ENCODE results near the gene TRIM43.
"Not testable (repeated sequence)": the region's sequence is repeated elsewhere in the genome, so short reads cannot be mapped to it uniquely, and the experiment has no call there.

TRIM43 gene

DNA sequence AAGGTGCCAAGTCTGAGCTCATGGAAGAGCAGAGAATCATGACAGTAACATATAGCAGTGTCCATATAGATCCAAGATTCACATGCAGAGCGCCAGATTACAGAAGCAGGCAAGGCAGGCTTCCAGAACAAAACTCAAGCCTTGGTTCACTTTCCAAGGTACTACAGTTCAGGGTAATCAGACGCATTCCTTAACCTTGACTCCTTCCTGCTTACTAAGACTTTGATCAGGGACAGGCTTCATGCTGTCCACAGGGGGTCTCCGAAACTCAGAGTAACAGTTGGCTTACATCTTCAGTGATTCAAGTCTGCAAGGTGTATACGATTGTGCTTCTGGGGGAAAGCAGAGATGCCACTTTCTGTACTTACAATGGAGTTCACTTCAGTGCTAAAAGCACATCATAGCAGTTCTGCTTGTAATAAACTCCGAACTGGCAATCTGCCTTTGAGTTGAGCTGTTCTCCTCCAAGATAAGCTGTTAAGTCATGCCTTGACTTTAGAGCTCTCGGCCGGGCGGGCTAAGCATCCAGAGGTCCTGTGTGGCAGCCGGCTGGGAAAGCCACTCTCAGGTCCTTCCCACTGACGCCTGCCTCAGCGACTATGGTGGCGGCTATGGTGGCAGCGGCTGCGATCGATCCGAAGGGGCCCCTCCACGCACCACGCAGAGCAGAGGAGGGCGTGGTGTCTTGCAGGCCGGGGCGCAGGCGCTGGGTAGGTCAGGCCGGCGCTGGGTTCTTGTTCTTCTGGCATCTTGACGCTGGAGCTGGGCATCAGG, 48.9 kb downstream of the TRIM43 start:
- not testable (repeated sequence) for H3K9me3 ChIP-seq (ENCODE audit: control insufficient read depth in 1 of 2, low read length in 2 of 2); H3K4me1 ChIP-seq (ENCODE audit: control insufficient read depth in 1 of 2, insufficient read depth in 2 of 2, low read length in 2 of 2); H3K4me3 ChIP-seq (ENCODE audit: low read depth in 1 of 2, low read length in 2 of 2); H3K9ac ChIP-seq (ENCODE audit: low read depth in 1 of 2, low read length in 2 of 2); H3K27ac ChIP-seq (ENCODE audit: low read depth, low read length); H3K36me3 ChIP-seq (ENCODE audit: control insufficient read depth in 1 of 2, insufficient read depth in 2 of 2, low read length in 2 of 2); H3K27me3 ChIP-seq (ENCODE audit: control insufficient read depth in 1 of 2, insufficient read depth in 2 of 2, low read length in 2 of 2)

DNA sequence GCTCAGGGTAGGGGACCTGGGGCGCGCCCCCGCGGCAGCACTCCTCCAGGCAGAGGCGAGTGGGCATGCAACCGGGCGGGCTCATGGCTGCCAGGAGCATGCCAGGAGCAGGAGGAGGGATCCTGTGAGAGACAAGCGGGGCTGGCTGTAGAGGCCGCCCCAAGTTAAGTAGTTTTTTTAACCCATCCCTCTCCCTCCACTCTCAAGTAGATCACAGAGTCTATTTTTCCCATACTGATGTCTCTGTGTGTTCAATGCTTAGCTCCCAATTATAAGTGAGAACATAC, 49.4 kb downstream of the TRIM43 start:
- not testable (repeated sequence) for H3K4me3 ChIP-seq (ENCODE audit: low read depth in 1 of 2, low read length in 2 of 2); H3K27me3 ChIP-seq (ENCODE audit: control insufficient read depth in 1 of 2, insufficient read depth in 2 of 2, low read length in 2 of 2); H3K27ac ChIP-seq (ENCODE audit: low read depth, low read length); H3K9me3 ChIP-seq (ENCODE audit: control insufficient read depth in 1 of 2, low read length in 2 of 2); H3K9ac ChIP-seq (ENCODE audit: low read depth in 1 of 2, low read length in 2 of 2); H3K4me1 ChIP-seq (ENCODE audit: control insufficient read depth in 1 of 2, insufficient read depth in 2 of 2, low read length in 2 of 2); H3K36me3 ChIP-seq (ENCODE audit: control insufficient read depth in 1 of 2, insufficient read depth in 2 of 2, low read length in 2 of 2)

DNA sequence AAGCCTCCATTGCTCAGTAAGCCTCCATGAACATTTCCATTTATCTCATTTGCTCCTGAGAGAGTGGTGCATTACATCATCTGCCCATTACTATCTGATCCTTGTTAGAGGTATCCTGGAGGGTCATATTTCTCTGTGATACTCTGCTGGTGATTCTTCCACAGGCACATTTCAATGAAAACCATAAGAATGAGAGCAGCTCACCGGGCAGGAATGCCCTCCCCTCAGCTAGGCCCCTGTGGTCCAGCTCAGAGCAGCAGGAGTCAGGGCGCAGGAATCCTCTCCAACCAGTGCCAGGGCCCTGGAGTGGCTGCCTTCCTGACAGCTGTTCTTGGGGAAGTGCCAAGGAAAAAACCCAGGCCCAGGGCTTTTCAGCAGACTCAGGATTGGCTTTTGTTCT, 50.0 kb downstream of the TRIM43 start:
- not testable (repeated sequence) for H3K9me3 ChIP-seq (ENCODE audit: control insufficient read depth in 1 of 2, low read length in 2 of 2); H3K9ac ChIP-seq (ENCODE audit: low read depth in 1 of 2, low read length in 2 of 2); H3K27me3 ChIP-seq (ENCODE audit: control insufficient read depth in 1 of 2, insufficient read depth in 2 of 2, low read length in 2 of 2); H3K4me1 ChIP-seq (ENCODE audit: control insufficient read depth in 1 of 2, insufficient read depth in 2 of 2, low read length in 2 of 2); H3K27ac ChIP-seq (ENCODE audit: low read depth, low read length); H3K36me3 ChIP-seq (ENCODE audit: control insufficient read depth in 1 of 2, insufficient read depth in 2 of 2, low read length in 2 of 2); H3K4me3 ChIP-seq (ENCODE audit: low read depth in 1 of 2, low read length in 2 of 2)

DNA sequence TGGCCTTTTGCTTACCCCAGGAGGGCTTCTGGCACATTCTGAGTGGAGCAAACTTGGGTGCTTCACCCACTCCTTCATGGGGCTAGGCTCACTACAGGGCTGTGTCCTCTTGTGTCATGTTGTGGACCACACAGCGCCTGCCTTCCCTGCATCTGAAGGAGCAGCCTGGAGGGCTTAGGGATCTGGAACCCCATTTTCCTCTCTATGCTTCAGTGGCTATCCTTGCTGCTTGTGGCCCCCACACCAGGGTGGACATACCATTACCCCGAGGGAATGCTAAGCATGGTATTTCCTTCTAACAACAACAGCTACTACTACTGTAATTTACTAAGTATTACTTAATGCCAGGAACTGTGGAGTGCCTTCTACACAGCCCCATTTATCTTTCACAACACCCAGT, 50.6 kb downstream of the TRIM43 start:
- not testable (repeated sequence) for H3K27me3 ChIP-seq (ENCODE audit: control insufficient read depth in 1 of 2, insufficient read depth in 2 of 2, low read length in 2 of 2); H3K9me3 ChIP-seq (ENCODE audit: control insufficient read depth in 1 of 2, low read length in 2 of 2); H3K4me1 ChIP-seq (ENCODE audit: control insufficient read depth in 1 of 2, insufficient read depth in 2 of 2, low read length in 2 of 2); H3K9ac ChIP-seq (ENCODE audit: low read depth in 1 of 2, low read length in 2 of 2); H3K36me3 ChIP-seq (ENCODE audit: control insufficient read depth in 1 of 2, insufficient read depth in 2 of 2, low read length in 2 of 2); H3K4me3 ChIP-seq (ENCODE audit: low read depth in 1 of 2, low read length in 2 of 2); H3K27ac ChIP-seq (ENCODE audit: low read depth, low read length)

DNA sequence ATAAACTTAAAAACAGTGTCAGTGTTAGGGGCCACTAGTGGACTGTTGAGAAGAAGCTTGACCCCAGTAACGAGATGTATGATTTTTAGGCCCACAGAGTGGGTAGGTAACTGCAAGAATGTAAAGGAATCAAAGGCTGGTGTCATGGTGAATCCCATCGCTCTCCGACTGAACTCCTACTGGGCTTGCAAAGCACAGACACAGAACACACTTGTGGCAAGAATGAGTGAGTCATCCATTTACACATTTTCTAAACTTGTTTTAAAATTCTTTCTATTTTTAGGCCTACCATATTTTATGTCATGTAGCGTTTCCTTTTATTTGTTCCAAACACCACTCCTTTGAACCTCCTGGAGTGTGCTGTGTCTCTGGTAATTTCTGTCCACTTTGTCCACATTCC, 51.1 kb downstream of the TRIM43 start:
- not testable (repeated sequence) for H3K27me3 ChIP-seq (ENCODE audit: control insufficient read depth in 1 of 2, insufficient read depth in 2 of 2, low read length in 2 of 2); H3K4me1 ChIP-seq (ENCODE audit: control insufficient read depth in 1 of 2, insufficient read depth in 2 of 2, low read length in 2 of 2); H3K4me3 ChIP-seq (ENCODE audit: low read depth in 1 of 2, low read length in 2 of 2); H3K9me3 ChIP-seq (ENCODE audit: control insufficient read depth in 1 of 2, low read length in 2 of 2); H3K27ac ChIP-seq (ENCODE audit: low read depth, low read length); H3K9ac ChIP-seq (ENCODE audit: low read depth in 1 of 2, low read length in 2 of 2); H3K36me3 ChIP-seq (ENCODE audit: control insufficient read depth in 1 of 2, insufficient read depth in 2 of 2, low read length in 2 of 2)

DNA sequence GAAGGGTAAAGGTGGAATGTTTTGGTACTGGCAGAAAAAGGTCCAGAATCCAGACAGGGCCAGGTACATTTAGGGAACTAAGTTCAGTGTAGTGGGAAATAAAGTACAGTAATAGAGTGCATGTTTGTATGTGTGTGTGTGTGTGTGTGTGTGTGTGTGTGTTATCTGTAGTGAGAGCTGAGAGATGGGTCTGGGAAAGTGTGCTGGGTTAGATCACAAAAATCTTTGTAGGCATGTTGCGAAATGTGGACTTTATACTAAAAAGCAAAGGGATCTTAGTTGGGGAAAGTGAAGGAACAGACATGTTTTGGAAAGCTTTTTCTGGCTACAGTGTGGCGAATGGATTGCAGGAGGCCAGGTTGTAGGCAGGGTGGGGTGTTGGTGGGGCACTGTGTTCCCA, 53.5 kb downstream of the TRIM43 start:
- H3K27ac ChIP-seq (ENCODE audit: low read depth, low read length); H3K4me3 ChIP-seq (ENCODE audit: low read depth in 1 of 2, low read length in 2 of 2); H3K36me3 ChIP-seq (ENCODE audit: control insufficient read depth in 1 of 2, insufficient read depth in 2 of 2, low read length in 2 of 2); H3K27me3 ChIP-seq (ENCODE audit: control insufficient read depth in 1 of 2, insufficient read depth in 2 of 2, low read length in 2 of 2); H3K9me3 ChIP-seq (ENCODE audit: control insufficient read depth in 1 of 2, low read length in 2 of 2); H3K4me1 ChIP-seq (ENCODE audit: control insufficient read depth in 1 of 2, insufficient read depth in 2 of 2, low read length in 2 of 2); H3K9ac ChIP-seq (ENCODE audit: low read depth in 1 of 2, low read length in 2 of 2): not testable (repeated sequence)

DNA sequence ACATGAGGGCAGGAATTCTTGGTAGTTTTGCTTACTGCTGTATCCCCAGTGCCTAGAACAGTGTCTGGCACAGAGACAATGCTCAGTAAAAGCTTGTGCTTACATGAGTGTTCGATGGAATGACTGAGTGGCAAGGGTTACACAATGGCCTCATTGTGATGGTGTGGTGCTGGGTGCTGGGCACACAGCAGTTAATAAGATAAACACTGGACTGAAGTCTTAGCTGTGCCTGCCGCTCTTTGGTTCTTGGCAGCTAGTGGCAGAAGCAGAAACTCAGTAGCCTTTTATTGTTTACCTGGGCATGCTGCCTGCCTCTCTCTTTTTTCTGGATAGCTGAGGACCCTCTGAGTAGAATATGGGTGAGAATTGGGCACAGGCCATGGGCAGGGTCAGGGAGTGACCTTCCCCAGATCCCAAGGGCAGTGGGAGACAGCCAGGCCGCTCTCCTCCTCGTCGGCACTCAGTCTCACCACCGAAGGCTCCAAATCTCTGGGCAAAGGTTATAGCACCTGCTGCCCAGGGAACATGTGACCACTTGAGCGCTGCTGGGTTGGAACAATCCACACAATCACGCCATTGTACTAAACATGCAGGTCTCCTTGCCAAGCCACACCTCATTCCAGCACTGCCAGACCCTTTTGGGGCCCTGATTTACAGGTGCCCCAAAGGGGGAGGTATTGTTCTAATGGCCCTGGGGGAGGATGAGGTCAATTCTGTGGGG, 54.6 kb downstream of the TRIM43 start:
- H3K36me3 ChIP-seq (ENCODE audit: control insufficient read depth in 1 of 2, insufficient read depth in 2 of 2, low read length in 2 of 2); H3K4me3 ChIP-seq (ENCODE audit: low read depth in 1 of 2, low read length in 2 of 2); H3K27me3 ChIP-seq (ENCODE audit: control insufficient read depth in 1 of 2, insufficient read depth in 2 of 2, low read length in 2 of 2); H3K9me3 ChIP-seq (ENCODE audit: control insufficient read depth in 1 of 2, low read length in 2 of 2); H3K27ac ChIP-seq (ENCODE audit: low read depth, low read length); H3K4me1 ChIP-seq (ENCODE audit: control insufficient read depth in 1 of 2, insufficient read depth in 2 of 2, low read length in 2 of 2); H3K9ac ChIP-seq (ENCODE audit: low read depth in 1 of 2, low read length in 2 of 2): not testable (repeated sequence)

DNA sequence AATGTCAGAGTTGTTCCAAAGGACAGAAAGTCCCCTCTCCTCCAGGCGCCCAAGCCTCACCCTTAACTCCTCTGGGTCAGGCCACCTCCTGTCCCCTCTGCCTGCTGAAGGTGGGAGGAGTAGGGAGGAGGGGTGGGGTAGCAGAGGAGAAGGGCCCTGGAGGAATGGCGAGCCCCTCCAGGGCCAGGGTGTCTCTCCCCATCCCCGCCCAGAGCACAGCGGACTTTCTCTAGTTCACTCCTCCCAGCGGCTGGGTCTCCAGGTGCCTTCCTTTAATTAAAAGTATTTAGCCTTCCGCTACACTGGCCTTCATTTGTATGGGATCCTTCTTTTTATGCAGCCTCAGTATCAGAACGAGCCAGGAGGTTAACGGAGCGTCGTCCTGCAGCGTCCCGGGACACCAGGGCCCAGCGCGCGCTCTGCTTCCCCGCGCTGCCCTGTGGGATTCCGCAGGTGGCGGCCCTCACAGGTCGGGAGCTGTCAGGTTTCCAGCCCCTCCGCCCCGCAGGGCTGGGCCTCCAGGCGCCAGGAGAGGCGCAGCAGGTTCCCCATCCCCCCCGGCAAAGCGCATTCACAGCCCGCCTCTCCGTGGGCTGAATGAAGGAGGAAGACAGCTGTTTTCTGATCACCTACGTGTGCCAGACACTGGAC, 57.2 kb downstream of the TRIM43 start:
- H3K36me3 ChIP-seq (ENCODE audit: control insufficient read depth in 1 of 2, insufficient read depth in 2 of 2, low read length in 2 of 2); H3K4me1 ChIP-seq (ENCODE audit: control insufficient read depth in 1 of 2, insufficient read depth in 2 of 2, low read length in 2 of 2); H3K27me3 ChIP-seq (ENCODE audit: control insufficient read depth in 1 of 2, insufficient read depth in 2 of 2, low read length in 2 of 2); H3K4me3 ChIP-seq (ENCODE audit: low read depth in 1 of 2, low read length in 2 of 2); H3K9ac ChIP-seq (ENCODE audit: low read depth in 1 of 2, low read length in 2 of 2); H3K9me3 ChIP-seq (ENCODE audit: control insufficient read depth in 1 of 2, low read length in 2 of 2); H3K27ac ChIP-seq (ENCODE audit: low read depth, low read length): not testable (repeated sequence)

All from duodenal mucosa (tissue), 2 donors.